H1 (cell line): Measurements from ENCODE around the gene TBC1D23. TPM values are rescaled to one million over a fixed set of nuclear protein-coding genes. Genes with fewer than 3 reads are reported as not detected.

Experiments
- ATF2 ChIP-seq: IDR thresholded peaks from 2 replicates; pipeline ENCODE4 v1.6.1; 2012; ENCODE audit warnings: low read length, inconsistent platforms
- CREB1 ChIP-seq: IDR thresholded peaks from 2 replicates; pipeline ENCODE4 v1.6.1; 2012; ENCODE audit warnings: inconsistent platforms
- HDAC6 ChIP-seq: IDR thresholded peaks from one replicate; pipeline ENCODE4 v1.7.1; 2012; ENCODE audit warnings: low read depth, mild to moderate bottlenecking, inconsistent platforms, low read length, moderate library complexity
- KDM5A ChIP-seq: fragments of 200-600 bp; IDR thresholded peaks from 2 replicates; pipeline ENCODE4 v1.7.1; 2012; ENCODE audit warnings: mild to moderate bottlenecking, low read length, inconsistent platforms, mixed read lengths
- RAD21 ChIP-seq, 2 experiments: IDR thresholded peaks in 1 of 2; conservative IDR thresholded peaks in 1 of 2; 2 replicates each; pipeline ENCODE4 v1.6.1; 2011; ENCODE audit warnings: low read depth in 2 of 2, low read length in 2 of 2, improper control_type of control experiment in 1 of 2, inconsistent platforms in 1 of 2, mild to moderate bottlenecking in 1 of 2, moderate library complexity in 1 of 2
- RFX5 ChIP-seq: IDR thresholded peaks from 2 replicates; pipeline ENCODE4 v1.6.1; 2011; ENCODE audit warnings: low read depth, low read length, improper control_type of control experiment, borderline replicate concordance
- SP1 ChIP-seq: IDR thresholded peaks from 2 replicates; pipeline ENCODE4 v1.6.1; 2011; ENCODE audit warnings: low read depth, low read length
- polyA plus RNA-seq, 7 experiments: library from polyadenylated mRNA; depleted of rRNA in 3 of 7; stranded (reverse) in 5 of 7; unstranded in 2 of 7; fragments of >200 nt in 5 of 7; fragments of 200-250 nt in 2 of 7; gene quantifications; 1 replicate in 5 of 7; 2 replicates in 1 of 7; 4 replicates in 1 of 7; pipeline versions ENCODE4 v1.2.1 to v1.2.3, GENCODE V29; 2011 to 2013; ENCODE audit warnings: missing spikeins in 2 of 7, mixed read lengths in 2 of 7
- total RNA-seq: library from RNA; stranded (reverse); fragmentation: NEBNext Ultra II Directional; extraction: Animal tissue kit (Norgen Biotek cat#: 25700); gene quantifications from 2 replicates; pipeline ENCODE4 v1.2.1, GENCODE V29; 2021

The TBC1D23 gene
- total and polyA plus RNA-seq, 2 of the 8 experiments (the other 6 are each of a cell fraction or from before 2014, with no cell fraction given) = 6.4 to 29.3 TPM

GRCh38 chr3:100266531-100266930, 5.7 kb downstream of the TBC1D23 start (continued):
- TF ChIP-seq ATF2 (no peak), RFX5 (no peak), CREB1 (no peak), SP1 (no peak), RAD21 (IDR thresholded peaks at IDR 0.05 in 1 of 2, conservative IDR thresholded peaks at IDR 0.05 in 1 of 2; ENCODE audit: low read depth in 2 of 2, low read length in 2 of 2) (no peak), HDAC6 (no peak), KDM5A (no peak)
